NCI-H526 treated with DMSO at 0.1 percent for 48 hours (cell line): ENCODE measurements around the gene GLMN.

Experiments
- DNase-seq: peaks from one replicate; lab custom pipeline; 2025; lab: John Stamatoyannopoulos, UW

GLMN gene

DNA sequence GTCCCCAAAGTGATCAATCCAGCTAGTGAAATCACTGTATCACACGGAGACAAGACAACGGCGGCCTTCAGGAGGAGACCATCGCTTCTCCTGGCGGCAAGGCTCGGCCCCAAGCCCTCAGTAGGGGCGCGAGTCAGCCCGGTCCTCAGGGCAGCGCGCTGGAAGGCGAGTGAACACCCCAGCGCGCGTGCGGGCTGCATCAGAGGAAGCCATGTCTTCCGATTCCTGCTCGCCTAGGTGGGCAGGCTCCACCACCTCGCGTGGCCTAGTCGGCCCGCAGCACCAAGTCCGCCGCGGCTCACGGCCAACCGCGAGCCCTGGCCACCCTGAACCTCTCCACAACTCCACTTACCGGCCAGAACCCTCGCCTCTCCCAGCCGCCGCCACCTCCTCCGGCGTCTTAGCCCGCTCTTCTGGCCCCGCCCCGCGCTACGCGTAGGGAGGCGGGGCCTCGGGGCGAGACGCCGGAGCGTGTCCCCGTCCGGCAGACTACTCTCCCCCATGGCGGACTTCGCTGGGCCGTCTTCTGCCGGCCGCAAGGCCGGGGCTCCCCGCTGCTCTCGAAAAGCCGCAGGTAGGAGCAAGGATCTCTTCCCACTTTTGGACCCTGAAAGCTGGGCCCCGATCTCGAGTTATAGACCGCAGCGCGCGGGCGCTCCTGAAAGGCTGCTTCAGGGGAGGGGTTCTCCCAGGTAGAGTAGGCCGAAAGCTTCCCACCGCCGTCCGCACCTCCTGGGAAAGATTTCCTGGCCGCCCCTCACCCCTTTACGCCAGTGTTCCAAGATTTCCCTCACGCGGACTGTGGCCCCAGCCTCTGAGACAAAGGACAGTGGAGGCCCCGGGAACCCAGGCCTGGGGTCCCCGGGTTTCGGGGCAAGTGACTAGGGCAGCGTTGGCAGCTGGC, at the start of gene GLMN, which contains the start of gene RPAP2:
GLMN (minus strand) TSS at position 415 of the 904 bp plus-strand sequence. CDS start 988 bp downstream, outside the sequence.
RPAP2 (plus strand) TSS at position 487 of the 904 bp plus-strand sequence; CDS start at position 502, 15 bp downstream.
- DNase-seq = peak; percentile 92

GRCh38 chr1:92346866-92347640, 48.3 kb upstream of the GLMN start:
- no peak for DNase-seq

DNA sequence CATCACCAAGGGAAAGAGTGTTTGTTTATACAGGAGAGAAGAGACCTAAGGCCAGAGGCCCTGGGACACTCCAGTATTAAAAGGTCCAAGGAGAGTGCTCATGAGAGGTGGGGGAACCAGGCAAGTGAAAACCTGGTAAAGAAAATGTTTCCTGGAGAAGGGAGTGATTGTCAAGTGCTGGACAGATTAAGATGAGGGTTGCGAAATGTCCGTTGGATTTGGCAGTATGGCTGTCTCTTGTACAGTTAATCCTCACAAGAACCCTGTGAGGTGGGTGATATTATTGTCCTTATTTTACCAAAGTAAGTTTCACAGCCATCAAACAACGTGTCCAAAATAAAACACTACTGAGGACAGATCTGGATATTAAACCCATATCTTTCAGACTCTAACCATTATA, 44.3 kb upstream of the GLMN start:
- DNase-seq = no peak

DNA sequence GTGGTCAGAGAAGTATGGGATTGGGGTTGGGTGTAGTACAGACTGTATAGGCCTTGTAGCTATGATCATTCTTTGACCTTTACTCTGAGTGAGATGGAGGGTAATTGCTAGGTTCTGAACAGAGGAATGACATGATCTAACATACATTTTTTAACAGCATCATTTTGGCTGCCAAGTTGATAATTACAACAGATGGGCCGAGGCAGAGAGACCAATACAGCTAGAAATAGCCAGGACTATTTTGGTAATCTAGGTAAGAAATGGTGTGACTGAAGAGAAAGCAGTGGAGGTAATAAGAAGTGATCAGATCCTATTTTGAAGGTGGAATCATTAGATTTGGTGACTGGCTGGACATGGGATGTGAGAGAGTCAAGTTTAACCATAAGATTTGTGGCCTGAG, 43.6 kb upstream of the GLMN start:
- DNase-seq = no peak

GRCh38 chr1:92340154-92340553, 41.4 kb upstream of the GLMN start:
- no peak for DNase-seq

DNA sequence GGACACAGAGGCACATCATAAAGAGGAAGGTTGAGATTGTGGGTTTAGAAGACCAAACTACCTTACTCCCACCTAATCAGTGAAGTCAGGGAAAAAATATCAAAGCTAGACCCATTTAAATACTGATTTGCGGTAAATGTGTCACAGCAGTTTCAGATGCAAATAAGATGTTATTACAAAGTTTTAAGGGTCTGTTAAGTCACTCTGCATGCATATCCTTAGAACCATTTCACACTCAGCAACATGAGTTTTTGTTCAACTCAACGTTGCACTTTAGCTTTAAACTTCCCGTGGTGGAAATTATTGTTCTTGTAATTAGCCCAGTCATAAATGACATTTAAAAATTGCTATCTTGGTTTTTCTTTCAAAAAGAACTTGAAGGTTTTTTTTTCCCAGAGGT, 34.9 kb upstream of the GLMN start:
- no peak for DNase-seq

GRCh38 chr1:92329347-92330129, 30.8 kb upstream of the GLMN start:
- DNase-seq = no peak

GRCh38 chr1:92327794-92328193, 29.0 kb upstream of the GLMN start:
- DNase-seq = no peak

DNA sequence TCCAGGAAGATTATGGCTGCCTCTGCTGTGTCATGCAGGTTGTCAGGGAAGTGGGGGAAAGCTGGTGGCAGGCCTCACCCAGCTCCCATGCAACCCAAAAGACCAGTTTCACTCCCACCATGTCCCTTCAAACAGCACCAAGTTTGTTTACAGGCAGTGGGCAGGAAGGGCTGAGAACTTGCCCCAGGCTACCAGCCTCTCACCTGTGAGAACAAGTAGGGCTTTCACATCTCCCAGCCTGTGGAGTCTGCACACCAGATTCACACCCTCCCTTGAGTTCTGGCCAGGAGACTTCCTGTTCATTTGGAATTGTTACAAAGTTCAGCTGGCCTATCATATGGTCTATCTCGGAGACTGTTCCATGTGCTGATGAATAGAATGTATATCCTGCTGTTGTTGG, 27.9 kb upstream of the GLMN start:
- no peak for DNase-seq

DNA sequence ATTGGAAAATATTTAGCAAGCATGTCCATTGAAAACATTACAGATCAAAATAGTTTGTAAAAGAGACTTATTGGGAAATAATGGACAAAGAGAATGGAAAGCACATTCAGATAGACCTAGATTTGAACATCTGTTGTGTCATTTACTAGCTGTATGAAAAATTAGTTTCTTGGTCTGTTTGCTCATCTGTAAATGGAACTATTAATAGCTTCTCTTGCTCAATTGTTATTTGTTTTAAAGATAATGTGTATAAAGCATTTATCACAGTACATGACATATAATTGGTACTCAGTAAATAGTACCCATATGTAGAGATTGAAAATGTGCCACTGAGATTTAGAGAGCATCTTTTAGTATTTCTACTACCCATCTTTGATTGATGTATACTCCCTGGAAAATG, 26.0 kb upstream of the GLMN start:
- no peak for DNase-seq

- DNase-seq = no peak
Observed at GRCh38 chr1:92323473-92324453, 25.0 kb upstream of the GLMN start.

DNA sequence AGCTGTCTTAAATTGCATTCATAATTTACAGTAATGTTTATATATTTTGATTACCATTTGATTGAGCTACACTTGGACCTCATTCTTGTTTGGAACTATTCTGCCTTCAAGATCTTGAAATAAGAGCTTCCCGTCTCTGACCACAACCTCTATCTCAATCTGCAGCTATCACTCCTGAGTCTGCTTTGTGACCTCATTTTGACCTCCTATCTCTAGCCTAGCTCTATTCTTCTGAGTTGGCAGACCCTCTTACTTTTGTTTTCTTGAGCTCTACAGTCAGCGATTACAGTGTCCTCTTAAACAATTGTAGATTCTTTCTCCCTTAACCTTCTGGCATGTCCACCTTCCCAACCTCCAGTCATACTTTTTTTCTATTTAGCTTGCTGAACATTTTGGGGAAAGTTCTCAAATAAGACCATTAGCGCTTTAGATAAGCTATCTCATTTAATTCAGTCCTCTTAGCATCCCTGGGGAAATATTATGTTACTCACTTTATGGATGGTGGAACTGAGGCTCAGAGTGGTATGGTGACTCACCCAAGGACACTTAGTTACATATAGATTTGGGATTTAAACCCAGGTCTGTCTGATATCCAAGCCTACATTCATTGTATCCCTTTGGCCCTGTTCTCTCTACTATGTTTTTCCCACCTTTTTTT, 19.2 kb upstream of the GLMN start:
- no peak for DNase-seq

DNA sequence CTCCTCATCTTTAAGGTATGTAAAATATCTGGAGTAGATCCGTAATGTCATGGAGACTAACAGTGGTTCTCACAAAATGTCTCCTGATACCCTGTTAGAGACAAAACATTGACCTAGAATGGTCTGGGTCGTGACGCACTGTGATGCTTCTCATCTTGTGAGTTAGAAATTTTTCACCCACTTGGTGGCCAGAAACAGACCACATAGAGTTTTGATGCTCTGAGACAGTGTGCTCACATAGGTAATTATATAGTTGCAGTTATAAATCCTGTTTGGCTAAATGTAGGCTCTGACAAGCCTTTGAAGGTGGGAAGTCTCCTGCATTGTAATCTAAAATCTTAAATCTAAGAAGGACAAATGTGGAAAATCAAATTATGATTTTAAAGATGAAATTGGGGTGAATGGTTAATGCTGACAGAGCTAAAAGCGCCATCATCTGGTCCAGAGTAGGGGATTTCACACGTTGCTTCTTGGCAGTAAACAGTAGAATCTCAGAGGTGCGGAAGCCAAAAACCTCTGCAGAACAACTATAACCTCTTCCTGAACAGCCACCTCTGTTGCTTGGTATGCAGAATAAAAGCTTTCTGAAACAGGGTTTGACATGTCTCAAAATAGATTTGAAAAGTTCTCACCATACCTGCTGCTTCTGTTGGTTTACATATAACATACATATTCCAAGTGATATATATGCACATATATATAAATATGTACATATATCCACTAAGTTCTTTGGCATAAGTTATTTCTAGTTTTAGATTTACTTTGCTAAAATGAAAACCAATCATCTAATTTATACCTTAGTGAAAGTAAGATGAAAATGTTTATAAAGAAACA, 17.2 kb upstream of the GLMN start:
- DNase-seq = no peak

DNA sequence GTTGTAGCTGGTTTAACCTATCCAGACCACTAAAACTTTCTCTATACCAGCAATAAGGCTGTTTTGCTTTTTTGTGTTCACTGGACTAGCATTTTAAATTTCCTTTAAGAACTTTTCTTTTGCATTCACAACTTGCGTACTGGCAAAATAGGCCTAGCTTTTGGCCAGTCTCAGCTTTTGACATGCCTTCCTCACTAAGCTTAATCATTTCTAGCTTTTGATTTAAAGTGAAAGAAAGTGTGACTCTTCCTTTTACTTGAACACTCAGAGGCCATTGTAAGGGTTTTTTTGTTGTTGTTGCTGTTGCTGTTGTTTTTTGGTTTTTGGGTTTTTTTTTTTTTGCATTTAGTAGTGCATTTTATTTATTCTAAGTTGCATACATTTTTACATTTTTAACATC, 15.2 kb upstream of the GLMN start:
- DNase-seq = no peak

DNA sequence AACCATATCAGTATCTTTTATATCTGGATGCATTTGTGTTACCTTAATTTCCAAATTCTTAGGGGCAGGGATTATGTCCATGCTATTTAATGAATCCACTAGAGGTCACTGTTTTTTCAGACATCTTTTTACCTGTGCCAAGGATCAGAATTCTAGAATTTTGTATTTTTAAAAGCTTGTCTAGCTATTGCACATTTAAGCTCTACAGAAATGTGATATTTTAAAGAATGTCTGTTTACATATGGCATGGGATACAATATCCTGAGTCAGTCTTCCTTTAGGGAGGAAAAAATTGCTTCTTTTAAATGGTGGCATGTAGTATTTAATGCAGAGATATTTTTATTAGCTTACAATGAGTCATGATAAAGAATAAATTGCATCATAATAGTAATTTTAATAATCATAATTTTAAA, 11.4 kb upstream of the GLMN start:
- peak; percentile 24 for DNase-seq

DNA sequence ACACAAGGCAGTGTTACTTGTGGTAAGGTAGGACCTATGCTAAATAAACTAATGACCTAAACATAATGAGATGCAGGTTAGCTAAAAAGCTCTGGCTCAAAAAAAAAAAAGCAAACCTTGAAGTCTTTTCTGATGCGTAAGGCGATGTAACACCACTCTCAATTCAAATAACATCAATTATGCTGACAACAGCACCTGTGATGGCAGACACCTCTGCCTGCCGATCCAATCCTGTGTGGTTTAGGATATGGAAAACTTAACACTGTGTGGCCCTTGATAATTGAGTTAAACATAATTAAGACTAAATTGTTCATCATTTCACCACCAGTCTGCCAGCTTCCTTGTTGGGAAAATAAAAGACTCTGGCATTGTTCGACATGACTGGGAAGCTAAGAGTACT, 9.2 kb upstream of the GLMN start:
- no peak for DNase-seq

- DNase-seq = no peak
Observed at GRCh38 chr1:92306020-92306419, 7.2 kb upstream of the GLMN start.

DNA sequence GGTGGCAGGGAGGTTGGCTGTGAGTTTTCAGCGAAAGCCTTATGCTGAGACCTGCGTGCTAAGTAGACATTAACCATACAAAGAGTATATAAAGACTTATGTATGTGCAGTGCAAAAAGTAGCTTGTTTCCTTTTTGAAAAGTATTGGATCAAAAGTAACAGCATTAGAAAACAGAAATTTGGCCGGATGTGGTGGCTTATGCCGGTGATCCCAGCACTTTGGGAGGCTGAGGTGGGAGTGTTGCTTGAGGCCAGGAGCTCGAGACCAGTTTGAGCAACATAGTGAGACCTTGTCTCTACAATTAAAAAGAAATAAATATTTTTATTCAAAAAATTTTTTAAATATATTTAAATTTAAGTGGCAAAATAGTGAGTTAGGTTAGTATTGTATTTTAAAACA, 2.2 kb upstream of the GLMN start:
- no peak for DNase-seq

DNA sequence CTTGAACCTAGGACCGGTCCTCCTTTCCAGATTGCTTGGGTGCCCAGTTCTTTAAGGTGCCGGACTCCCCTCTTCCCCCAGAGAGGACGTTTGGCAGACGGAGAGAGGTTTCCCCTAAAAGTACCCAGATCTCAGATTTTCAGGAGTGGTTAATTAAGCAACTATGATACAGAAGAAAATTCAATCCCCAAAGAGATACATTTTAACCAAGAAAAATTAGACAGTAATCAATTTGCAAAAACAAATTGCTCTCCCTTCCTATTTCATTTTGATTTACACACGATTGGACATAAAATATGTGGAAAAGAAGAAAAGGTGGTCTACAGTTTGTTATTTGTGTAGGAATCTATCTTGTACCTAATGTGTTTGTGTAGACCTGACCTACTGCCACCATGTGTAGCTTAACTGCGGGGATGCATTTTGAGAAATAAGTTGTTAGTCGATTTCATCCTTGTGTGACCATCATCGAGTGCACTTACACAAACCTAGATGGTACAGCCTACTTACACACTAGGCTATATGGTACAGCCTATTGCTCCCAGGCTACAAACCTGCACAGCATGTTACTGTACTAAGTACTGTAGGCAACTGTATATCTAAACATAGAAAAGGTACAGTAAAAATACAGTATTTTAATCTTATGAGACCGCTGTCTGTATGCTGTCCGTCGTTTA, 827 bp upstream of the GLMN start:
- DNase-seq = no peak
